T-helper 17 cell (primary cell): ENCODE measurements around the gene CD9. TPM values are rescaled to one million over a fixed set of nuclear protein-coding genes. Genes with fewer than 3 reads are reported as not detected.

Experiments
- ATAC-seq: fragments of 150-1000 bp; cut with Tn5 transposase; 2 replicates; pipeline ENCODE4 v1.10.0; 2021; ENCODE audit warnings: mild to moderate bottlenecking, moderate library complexity
- DNase-seq, 3 donors: peaks; one replicate each; pipeline versions ENCODE4 v3.0.0 to v3.0.0-alpha.2; 2020 to 2021
- H3K9me3 ChIP-seq: one replicate; pipeline ENCODE4 v1.7.0; 2013; ENCODE audit warnings: low read length, mild to moderate bottlenecking; ENCODE audit not compliant: control insufficient read depth, poor library complexity, severe bottlenecking
- H3K27ac Mint-ChIP-seq: one replicate; pipeline ENCODE4 v1.8.0; 2022; ENCODE audit warnings: mild to moderate bottlenecking, moderate library complexity, mixed read lengths
- H3K27me3 Mint-ChIP-seq: one replicate; pipeline ENCODE4 v1.8.0; 2022; ENCODE audit warnings: mixed read lengths
- H3K36me3 Mint-ChIP-seq: one replicate; pipeline ENCODE4 v1.8.0; 2022; ENCODE audit warnings: low read depth, mixed read lengths
- H3K4me1 Mint-ChIP-seq: one replicate; pipeline ENCODE4 v1.8.0; 2022; ENCODE audit warnings: mild to moderate bottlenecking, mixed read lengths
- H3K4me3 Mint-ChIP-seq: one replicate; pipeline ENCODE4 v1.8.0; 2022; ENCODE audit warnings: mild to moderate bottlenecking, moderate library complexity, mixed read lengths
- total RNA-seq, 4 donors: library from RNA in 2 of 4; stranded (reverse) in 2 of 4; gene quantifications; one replicate each; pipeline ENCODE4 v1.2.3 and lab custom pipeline; 2022 to 2026

The CD9 gene
- total RNA-seq, 2 donors from 2014 or later: 2.4 to 28.0 TPM

GRCh38 chr12:6285532-6286306 is 85.5 kb downstream of the CD9 start:
- H3K4me3 Mint-ChIP-seq: no peak overlapping the region
- no peaks in the 10 kb centered on the region for H3K9me3 ChIP-seq
- peaks cover 2% of the 10 kb centered on the region for H3K36me3 Mint-ChIP-seq
- peaks cover 29% of the 10 kb centered on the region for H3K27me3 Mint-ChIP-seq
- H3K27ac Mint-ChIP-seq: no peak overlapping the region
- peaks cover 14% of the 10 kb centered on the region for H3K4me1 Mint-ChIP-seq
- ATAC-seq (no peak), DNase-seq (no peak)

Other genes starting within 250 kb of the CD9 start
- 1 to 10 TPM in 1 of 2 donors, under 1 TPM in 1; 0.55 to 4.1 TPM for gene VWF, start 75.7 kb upstream of the CD9 start, total RNA-seq
- not detected for gene PLEKHG6, start 110.3 kb downstream of the CD9 start, total RNA-seq
- 10 to 100 TPM; 22.4 to 23.0 TPM for gene TNFRSF1A, start 141.7 kb downstream of the CD9 start, total RNA-seq
- gene SCNN1A, start 175.2 kb downstream of the CD9 start, total RNA-seq: 1 to 10 TPM; 2.1 to 2.8 TPM
- gene LTBR, start 183.8 kb downstream of the CD9 start, total RNA-seq: 1 to 10 TPM in 1 of 2 donors, under 1 TPM in 1; 0.47 to 1.4 TPM
- 10 to 100 TPM; 66.7 to 76.1 TPM for gene CD27, start 244.6 kb downstream of the CD9 start, total RNA-seq